GM12878 (cell line): ENCODE results near the gene TULP4. TPM values are rescaled to one million over a fixed set of nuclear protein-coding genes. Genes with fewer than 3 reads are reported as not detected.

ENCODE experiments used
- ATAC-seq: fragments of 200-7000 bp; cut with Tn5 transposase; 3 replicates; pipeline ENCODE4 v1.9.1; 2020; ENCODE audit warnings: mild to moderate bottlenecking, moderate library complexity
- BruUV-seq: library from RNA; stranded (reverse); fragments of 400-500 nt; replicated peaks from 2 replicates; lab custom pipeline; 2021; lab: Mats Ljungman, UMichigan
- CTCF ChIA-PET: fragments of 300-600 bp; sonication (Branson Sonifier 250); formaldehyde crosslinking; extraction: SDS; loops from one replicate; lab custom pipeline; 2021; ENCODE audit warnings: inconsistent platforms; lab: Yijun Ruan, JAX
- POLR2A ChIA-PET: fragments of 350-600 bp; formaldehyde crosslinking; extraction: SDS; loops from one replicate; lab custom pipeline; 2021; ENCODE audit warnings: inconsistent platforms; lab: Charles Lee
- RAD21 ChIA-PET: fragments of 300-600 bp; sonication (Branson Sonifier 250); formaldehyde crosslinking; loops from one replicate; lab custom pipeline; 2023; ENCODE audit warnings: antibody characterized with exemption; ENCODE audit not compliant: unreplicated experiment; lab: Charles Lee
- SMC1A ChIA-PET: fragments of 300-600 bp; sonication (Branson Sonifier 250); formaldehyde crosslinking; loops from one replicate; lab custom pipeline; 2023; ENCODE audit not compliant: unreplicated experiment, uncharacterized antibody; lab: Charles Lee
- DNase-seq: peaks from one replicate; pipeline ENCODE4 v3.0.0-alpha.2; 2011; ENCODE audit warnings: low read depth, low spot score
- FAIRE-seq: peaks from 3 replicates; lab custom pipeline; 2011; peaks lifted over from hg19 to GRCh38; lab: Jason Lieb, UNC
- H2AFZ ChIP-seq: 2 replicates; pipeline ENCODE4 v1.6.0; 2011; ENCODE audit warnings: low read depth, low read length, control low read depth; ENCODE audit not compliant: control insufficient read depth
- H3K27ac ChIP-seq: 2 replicates; pipeline ENCODE4 v1.5.1; 2011; ENCODE audit warnings: control low read depth; ENCODE audit not compliant: control insufficient read depth, insufficient read depth
- H3K27me3 ChIP-seq, 2 experiments: replicated peaks in 1 of 2; 2 replicates each; pipeline versions ENCODE4 v1.6.0 to v1.6.1; 2011; ENCODE audit warnings: low read length in 1 of 2; ENCODE audit not compliant: control insufficient read depth in 2 of 2, insufficient read depth in 2 of 2
- H3K36me3 ChIP-seq, 2 experiments: 2 replicates each; pipeline ENCODE4 v1.5.1; 2011; ENCODE audit warnings: low read length in 1 of 2; ENCODE audit not compliant: control insufficient read depth in 2 of 2, insufficient read depth in 2 of 2
- H3K4me1 ChIP-seq: 2 replicates; pipeline ENCODE4 v1.6.1; 2011; ENCODE audit warnings: mild to moderate bottlenecking, low read length, moderate library complexity, mixed read lengths; ENCODE audit not compliant: control insufficient read depth, insufficient read depth
- H3K4me2 ChIP-seq: 2 replicates; pipeline ENCODE4 v1.6.0; 2011; ENCODE audit warnings: control low read depth; ENCODE audit not compliant: control insufficient read depth, insufficient read depth
- H3K4me3 ChIP-seq: fragments of 200-600 bp; sonication (generic); 2 replicates; pipeline ENCODE4 v1.5.1; 2016
- H3K79me2 ChIP-seq: 2 replicates; pipeline ENCODE4 v1.6.0; 2011; ENCODE audit warnings: low read length; ENCODE audit not compliant: control insufficient read depth, insufficient read depth
- H3K9ac ChIP-seq: 2 replicates; pipeline ENCODE4 v1.8.0; 2011; ENCODE audit warnings: low read length, control low read depth, mixed read lengths; ENCODE audit not compliant: control insufficient read depth, insufficient read depth
- H3K9me3 ChIP-seq: replicated peaks from 3 replicates; pipeline ENCODE4 v1.5.1; 2011; ENCODE audit warnings: mild to moderate bottlenecking, low read length; ENCODE audit not compliant: control insufficient read depth, insufficient read depth
- H4K20me1 ChIP-seq: 2 replicates; pipeline ENCODE4 v1.6.0; 2011; ENCODE audit not compliant: control insufficient read depth, insufficient read depth
- CUX1 ChIP-seq: IDR thresholded peaks from 2 replicates; pipeline ENCODE4 v1.6.1; 2012; ENCODE audit warnings: improper control_type of control experiment, low read depth, low read length; ENCODE audit not compliant: insufficient replicate concordance
- EGR1 ChIP-seq, 2 experiments: IDR thresholded peaks; 1 replicate in 1 of 2; 2 replicates in 1 of 2; pipeline ENCODE4 v1.6.1; 2011 to 2012; ENCODE audit warnings: low read depth in 2 of 2, low read length in 2 of 2, borderline replicate concordance in 1 of 2, mild to moderate bottlenecking in 1 of 2, moderate library complexity in 1 of 2
- KAT2A ChIP-seq: conservative IDR thresholded peaks from 2 replicates; pipeline ENCODE4 v1.6.1; 2011; ENCODE audit warnings: low read depth, low read length; ENCODE audit not compliant: control insufficient read depth
- KLF5 ChIP-seq: fragments of 450-650 bp; IDR thresholded peaks from 2 replicates; pipeline ENCODE4 v1.6.1; 2014; ENCODE audit warnings: mild to moderate bottlenecking; ENCODE audit not compliant: partially characterized antibody
- MEF2B ChIP-seq: fragments of 450-650 bp; IDR thresholded peaks from 2 replicates; pipeline ENCODE4 v1.6.1; 2018; ENCODE audit warnings: mild to moderate bottlenecking, moderate library complexity; ENCODE audit not compliant: partially characterized antibody, poor library complexity, severe bottlenecking
- PML ChIP-seq: IDR thresholded peaks from 2 replicates; pipeline ENCODE4 v1.6.1; 2012; ENCODE audit warnings: low read length, inconsistent platforms
- SMC3 ChIP-seq: IDR thresholded peaks from 2 replicates; pipeline ENCODE4 v1.6.1; 2011; ENCODE audit warnings: low read length, improper control_type of control experiment, borderline replicate concordance
- WGBS: methylation state at CpG from one replicate; pipeline ENCODE4 v1.1.6; 2016; ENCODE audit warnings: low lambda C conversion rate; ENCODE audit not compliant: insufficient replicate concordance, insufficient coverage; ENCODE audit errors: missing lambda C conversion rate; 5-methylcytosine and 5-hydroxymethylcytosine counted together
- in situ Hi-C: fragments of 300-500 bp; cut with MboI; formaldehyde crosslinking; loops from 9 replicates; pipeline ENCODE4 v1.14.3; 2018; ENCODE audit warnings: mixed read lengths
- intact Hi-C: fragments of 100-400 bp; cut with micrococcal nuclease; formaldehyde crosslinking; loops from one replicate; pipeline ENCODE4 v1.14.2; 2022; ENCODE audit not compliant: unreplicated experiment
- polyA plus RNA-seq, 11 experiments: library from polyadenylated mRNA; depleted of rRNA in 4 of 11; unstranded in 6 of 11; stranded (reverse) in 5 of 11; fragments of >200 nt; fragmentation: Nextera tagmentation in 4 of 11; fragmentation: Illumina TruSeq in 1 of 11; extraction: Ambion mirVana in 4 of 11; extraction: Trizol in 1 of 11; gene quantifications; 1 replicate in 1 of 11; 2 replicates in 10 of 11; pipeline versions ENCODE4 v1.2.1 to v1.2.3, GENCODE V29; 2011 to 2016; ENCODE audit warnings: inconsistent platforms in 2 of 11, missing spikeins in 2 of 11, low read depth in 1 of 11
- total RNA-seq, 4 experiments: library from RNA; depleted of rRNA in 3 of 4; stranded (reverse); fragments of >200 nt in 3 of 4; fragmentation: Illumina TruSeq in 1 of 4; extraction: Trizol in 1 of 4; gene quantifications; 2 replicates each; pipeline versions ENCODE4 v1.2.1 to v1.2.3, GENCODE V29; 2013 to 2021

TULP4 gene
- total and polyA plus RNA-seq, 10 of the 15 experiments (the other 5 are each of a cell fraction or from before 2014, with no cell fraction given), result 0.73 to 31.8 (median 14.0) TPM

GRCh38 chr6:158410784-158411183 is 98.5 kb downstream of the TULP4 start:
- no peak overlapping the region for H3K4me2 ChIP-seq
- DNase-seq (no peak), ATAC-seq (no peak), FAIRE-seq (no peak)
- no TSS peak for BruUV-seq
- ChIA-PET SMC1A (interaction anchor here (1.2 kb wide), 1 partner anchor 28 kb away, joined by 4 read pairs; no protein-coding TSS in a partner anchor), CTCF (interaction anchor here (1.1 to 1.6 kb wide), 3 partner anchors 9 to 190 kb away, joined by 3 to 4 read pairs (median 4); no protein-coding TSS in a partner anchor), RAD21 (no interaction called here), POLR2A (interaction anchor here (0.6 kb wide), 1 partner anchor 46 kb away, joined by 6 read pairs; no protein-coding TSS in a partner anchor)
- no peaks in the 10 kb centered on the region for H3K27me3 ChIP-seq
- no peaks in the 10 kb centered on the region for H3K9me3 ChIP-seq
- peaks cover 2 to 5% of the 10 kb centered on the region in 2 experiments; a peak in 3 of 4 replicates for H3K36me3 ChIP-seq
- H3K27ac ChIP-seq, result no peak overlapping the region
- no peaks in the 10 kb centered on the region; the same call in 1 of the 2 replicates for H3K4me1 ChIP-seq
- no peaks in the 10 kb centered on the region for H3K79me2 ChIP-seq
- H2AFZ ChIP-seq, result no peak overlapping the region
- no peak for TF ChIP-seq KAT2A
- no peak for TF ChIP-seq SMC3
- TF ChIP-seq CUX1, result no peak
- TF ChIP-seq MEF2B, result no peak
- TF ChIP-seq PML, result no peak
- no peak for TF ChIP-seq KLF5
- TF ChIP-seq EGR1 (IDR thresholded peaks at IDR 0.05; ENCODE audit: borderline replicate concordance in 1 of 2, low read depth in 2 of 2, low read length in 2 of 2), result no peak
- in situ Hi-C loops, result no loop called here
- H3K4me3 ChIP-seq, result no peak overlapping the region
- no peak overlapping the region for H3K9ac ChIP-seq
- WGBS, result 87% methylated on average over 8 of the region's 8 CpGs
- H4K20me1 ChIP-seq, result no peaks in the 10 kb centered on the region; the same call in 1 of the 2 replicates
- intact Hi-C loops, result no loop called here
